ENCODE results near the gene LBP.

GRCh38 chr20:38414769-38415450 lies 68.6 kb downstream of the LBP start:
- TF ChIP-seq CTCF (conservative IDR thresholded peaks at IDR 0.05; ENCODE audit: low read depth in 2 of 2), result no peak
- no peak for TF ChIP-seq POLR2AphosphoS5 (IDR thresholded peaks at IDR 0.05; ENCODE audit: low read depth)
- no peak for TF ChIP-seq EZH2phosphoT487 (IDR thresholded peaks at IDR 0.05; ENCODE audit: unreplicated experiment)
- TF ChIP-seq REST (IDR thresholded peaks at IDR 0.05; ENCODE audit: unreplicated experiment), result no peak
- no peak for TF ChIP-seq STAT1 (IDR thresholded peaks at IDR 0.05; ENCODE audit: unreplicated experiment)
- no peak for TF ChIP-seq ZNF462 (CRISPR knock-in tag; IDR thresholded peaks at IDR 0.05)
- TF ChIP-seq EZH2 (IDR thresholded peaks at IDR 0.05; ENCODE audit: low read depth, unreplicated experiment), result no peak

Measured in GM23338 (cell line).